Measurements from ENCODE around the gene VSTM2B.

DNA sequence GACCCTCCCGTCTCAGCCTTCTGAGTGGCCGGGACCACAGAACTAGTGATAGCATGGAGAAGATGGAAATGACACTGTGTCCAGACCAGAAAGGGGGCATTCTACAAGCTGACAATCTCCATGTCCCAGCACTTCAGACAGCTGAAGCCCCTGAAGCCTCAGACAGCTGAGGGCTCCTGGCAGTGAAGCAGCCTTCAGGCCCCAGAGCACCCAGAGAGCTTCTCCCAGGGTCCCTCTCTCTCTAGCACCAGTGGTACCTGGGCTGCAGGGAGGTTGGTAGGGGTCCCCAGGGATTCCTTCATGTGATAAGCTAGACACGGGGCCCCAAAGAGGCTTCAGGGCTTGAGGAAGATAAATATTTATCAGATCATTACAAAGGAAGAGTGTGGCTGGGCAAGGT lies 72.7 kb downstream of the VSTM2B start:
- TF ChIP-seq, protein P1, sequence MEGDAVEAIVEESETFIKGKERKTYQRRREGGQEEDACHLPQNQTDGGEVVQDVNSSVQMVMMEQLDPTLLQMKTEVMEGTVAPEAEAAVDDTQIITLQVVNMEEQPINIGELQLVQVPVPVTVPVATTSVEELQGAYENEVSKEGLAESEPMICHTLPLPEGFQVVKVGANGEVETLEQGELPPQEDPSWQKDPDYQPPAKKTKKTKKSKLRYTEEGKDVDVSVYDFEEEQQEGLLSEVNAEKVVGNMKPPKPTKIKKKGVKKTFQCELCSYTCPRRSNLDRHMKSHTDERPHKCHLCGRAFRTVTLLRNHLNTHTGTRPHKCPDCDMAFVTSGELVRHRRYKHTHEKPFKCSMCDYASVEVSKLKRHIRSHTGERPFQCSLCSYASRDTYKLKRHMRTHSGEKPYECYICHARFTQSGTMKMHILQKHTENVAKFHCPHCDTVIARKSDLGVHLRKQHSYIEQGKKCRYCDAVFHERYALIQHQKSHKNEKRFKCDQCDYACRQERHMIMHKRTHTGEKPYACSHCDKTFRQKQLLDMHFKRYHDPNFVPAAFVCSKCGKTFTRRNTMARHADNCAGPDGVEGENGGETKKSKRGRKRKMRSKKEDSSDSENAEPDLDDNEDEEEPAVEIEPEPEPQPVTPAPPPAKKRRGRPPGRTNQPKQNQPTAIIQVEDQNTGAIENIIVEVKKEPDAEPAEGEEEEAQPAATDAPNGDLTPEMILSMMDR (IDR thresholded peaks at IDR 0.05; ENCODE audit: low read length), result no peak
- TF ChIP-seq EZH2 (optimal IDR thresholded peaks at IDR 0.05; ENCODE audit: low read depth, low read length), result no peak
